NK-92 treated with Interleukin-12 subunit alpha and Interleukin-12 subunit beta, amount 100 ng/mL, for 24 hours (cell line): Measurements from ENCODE around the gene ID2.

Source experiments
- DNase-seq: peaks from one replicate; lab custom pipeline; 2025; lab: John Stamatoyannopoulos, UW

The ID2 gene

GRCh38 chr2:8648441-8649213 is 33.2 kb upstream of the ID2 start:
- DNase-seq, result no peak

DNA sequence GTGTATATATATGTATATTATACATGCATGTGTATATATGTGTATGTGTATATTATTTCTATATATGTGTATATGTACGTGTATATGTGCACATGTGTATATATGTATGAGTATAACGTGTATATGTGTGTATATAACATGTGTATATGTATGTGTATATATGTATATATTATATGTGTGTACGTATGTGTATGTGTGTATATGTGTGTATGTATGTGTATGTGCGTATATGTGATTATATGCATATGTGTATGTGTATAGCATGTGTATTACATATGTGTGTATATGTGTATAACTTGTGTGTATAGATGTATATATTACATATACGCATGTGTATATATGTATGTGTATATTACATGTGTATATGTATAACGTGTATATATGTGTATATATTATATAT is 32.1 kb upstream of the ID2 start:
- DNase-seq, result no peak

DNA sequence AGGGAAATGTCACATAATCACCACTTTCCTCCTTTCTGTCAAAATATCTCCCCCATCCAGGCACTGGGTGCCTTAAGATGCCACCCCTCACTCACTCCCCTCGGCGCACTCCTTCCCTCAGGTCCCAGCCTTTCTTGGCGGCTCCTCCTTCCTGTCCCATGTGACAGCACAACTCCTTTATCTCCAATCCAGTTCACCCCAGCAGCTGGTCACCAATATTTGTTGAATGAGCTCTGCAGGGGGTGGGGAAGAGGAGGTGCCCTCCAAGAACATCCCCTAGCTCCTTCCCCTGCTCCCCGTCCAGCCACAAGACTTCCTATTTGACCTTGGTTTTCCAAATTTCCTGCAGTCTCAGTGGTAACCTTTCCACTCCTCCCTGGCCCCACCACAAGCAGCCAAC is 31.6 kb upstream of the ID2 start:
- DNase-seq, result no peak

- DNase-seq, result no peak
Measured at GRCh38 chr2:8652774-8653426, 29.0 kb upstream of the ID2 start.

- DNase-seq, result no peak
Measured at GRCh38 chr2:8653485-8653884, 28.4 kb upstream of the ID2 start.

DNA sequence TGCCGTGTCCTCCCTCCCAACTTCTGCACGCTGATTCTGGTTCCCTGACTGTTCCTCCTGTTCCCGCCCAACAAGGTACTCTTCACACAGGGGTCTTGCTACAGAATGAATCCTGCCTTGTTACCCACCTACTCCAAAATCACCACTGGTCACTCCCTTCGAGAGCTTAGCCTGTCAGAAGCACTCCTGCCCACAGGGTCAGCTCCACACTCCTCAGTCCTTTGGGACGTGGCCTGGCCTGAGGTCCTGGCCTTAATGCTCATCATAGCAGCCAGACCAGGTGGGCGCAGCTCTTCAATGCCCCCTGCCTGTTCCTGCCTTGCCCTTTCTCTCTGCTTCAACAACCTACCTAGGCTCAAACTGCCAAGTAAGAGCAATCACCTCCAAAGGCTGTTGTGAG is 27.8 kb upstream of the ID2 start:
- no peak for DNase-seq

DNA sequence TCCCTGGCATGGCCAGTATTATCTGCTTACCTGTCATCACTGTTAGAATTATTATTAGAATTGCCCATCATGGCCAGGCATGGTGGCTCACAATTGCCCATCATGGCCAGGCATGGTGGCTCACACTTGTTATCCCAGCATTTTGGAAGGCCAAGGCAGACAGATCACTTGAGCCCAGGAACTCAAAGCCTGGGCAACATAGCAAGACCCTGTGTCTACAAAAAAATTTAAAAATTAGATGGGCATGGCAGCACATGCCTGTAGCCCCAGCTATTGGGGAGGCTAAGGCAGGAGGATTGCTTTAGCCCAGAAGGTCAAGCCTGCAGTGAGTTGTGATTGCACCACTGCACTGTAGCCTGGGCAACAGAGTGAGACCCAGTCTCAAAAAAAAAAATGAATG is 27.4 kb upstream of the ID2 start:
- no peak for DNase-seq

- no peak for DNase-seq
Measured at GRCh38 chr2:8656160-8656641, 25.7 kb upstream of the ID2 start.

- DNase-seq, result no peak
Measured at GRCh38 chr2:8656811-8657210, 25.0 kb upstream of the ID2 start.

DNA sequence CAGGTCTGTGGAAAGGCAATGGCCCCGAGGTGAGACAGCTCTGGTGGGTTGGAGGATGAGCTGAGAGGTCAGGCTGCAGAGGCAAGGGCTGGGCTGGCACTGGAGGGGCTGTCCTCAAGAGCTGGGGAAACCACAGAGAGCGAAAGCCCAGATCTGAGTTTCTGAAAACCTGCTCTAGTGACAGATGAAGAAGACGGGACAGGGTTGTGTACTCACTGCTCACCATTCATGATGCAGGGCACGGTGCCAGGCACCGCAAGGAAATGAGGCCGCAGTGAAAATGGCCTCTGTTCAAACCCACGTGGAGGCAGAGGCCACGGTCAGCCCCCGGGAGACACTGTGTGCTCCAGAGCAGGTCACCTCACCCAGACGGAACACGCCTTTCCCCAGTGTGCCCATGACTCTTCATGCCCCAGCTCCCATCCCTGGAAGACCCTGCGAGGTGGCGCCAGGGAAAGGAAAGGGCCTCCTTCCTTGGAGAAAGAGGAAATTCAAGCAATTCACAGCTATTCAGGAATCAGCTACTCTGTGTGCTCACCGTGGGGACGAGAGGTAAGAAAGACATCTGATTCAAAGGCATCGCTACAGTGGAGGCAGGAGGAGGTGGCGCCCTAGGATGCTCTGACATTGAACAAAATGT is 24.3 kb upstream of the ID2 start:
- DNase-seq, result no peak

GRCh38 chr2:8658064-8658862 is 23.6 kb upstream of the ID2 start:
- no peak for DNase-seq

DNA sequence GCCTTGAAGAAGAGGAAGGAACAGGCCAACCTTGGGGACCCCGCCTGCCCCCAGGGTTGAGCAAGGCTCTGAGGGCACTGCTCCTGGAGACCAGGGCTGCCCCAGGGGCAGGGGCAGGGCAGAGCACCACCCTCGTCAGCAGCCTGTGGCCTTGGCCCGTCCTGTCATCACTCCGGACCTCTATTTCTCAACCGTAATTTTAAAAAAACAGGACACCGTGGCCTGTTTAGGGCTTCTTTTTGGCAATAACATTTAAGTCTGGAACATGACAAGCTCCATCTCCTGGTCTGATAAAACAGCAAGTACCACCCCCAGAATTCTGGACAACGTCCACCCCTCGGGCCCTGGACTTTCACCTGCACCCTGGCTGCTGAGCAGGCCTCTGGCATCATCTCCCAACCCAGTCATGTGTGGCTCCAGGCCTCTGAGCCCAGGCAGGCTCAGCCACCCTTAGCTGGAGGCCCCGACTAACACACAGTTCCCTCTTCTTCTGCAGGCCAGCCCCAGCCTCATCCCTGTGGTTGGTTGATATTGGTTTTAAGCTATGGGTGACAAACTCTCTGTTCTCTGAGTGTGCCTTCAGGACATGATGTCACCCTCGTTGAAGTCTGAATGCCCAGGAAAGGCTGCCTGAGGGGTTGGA is 22.6 kb upstream of the ID2 start:
- no peak for DNase-seq

- no peak for DNase-seq
Measured at GRCh38 chr2:8659735-8660492, 21.9 kb upstream of the ID2 start.

DNA sequence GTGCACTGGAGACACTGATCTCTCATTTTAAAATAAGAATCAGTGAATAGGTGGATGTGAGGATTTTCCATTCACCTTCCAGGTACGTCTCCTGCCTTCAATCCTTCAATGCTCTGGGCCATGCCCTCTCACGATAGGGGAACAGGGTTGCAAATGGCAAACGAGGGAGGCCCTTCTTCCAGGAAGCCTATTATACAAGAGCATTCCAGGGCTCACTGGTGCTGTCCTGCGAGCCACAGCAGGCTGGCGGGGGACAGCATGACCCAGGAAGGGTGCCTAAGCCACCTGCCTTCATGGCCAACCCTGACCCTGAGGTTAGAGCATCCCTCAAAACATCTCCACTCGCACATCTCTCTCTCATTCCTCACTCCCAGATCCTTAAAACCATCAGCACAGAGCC is 20.6 kb upstream of the ID2 start:
- no peak for DNase-seq

- DNase-seq, result no peak
Measured at GRCh38 chr2:8661736-8662135, 20.1 kb upstream of the ID2 start.

DNA sequence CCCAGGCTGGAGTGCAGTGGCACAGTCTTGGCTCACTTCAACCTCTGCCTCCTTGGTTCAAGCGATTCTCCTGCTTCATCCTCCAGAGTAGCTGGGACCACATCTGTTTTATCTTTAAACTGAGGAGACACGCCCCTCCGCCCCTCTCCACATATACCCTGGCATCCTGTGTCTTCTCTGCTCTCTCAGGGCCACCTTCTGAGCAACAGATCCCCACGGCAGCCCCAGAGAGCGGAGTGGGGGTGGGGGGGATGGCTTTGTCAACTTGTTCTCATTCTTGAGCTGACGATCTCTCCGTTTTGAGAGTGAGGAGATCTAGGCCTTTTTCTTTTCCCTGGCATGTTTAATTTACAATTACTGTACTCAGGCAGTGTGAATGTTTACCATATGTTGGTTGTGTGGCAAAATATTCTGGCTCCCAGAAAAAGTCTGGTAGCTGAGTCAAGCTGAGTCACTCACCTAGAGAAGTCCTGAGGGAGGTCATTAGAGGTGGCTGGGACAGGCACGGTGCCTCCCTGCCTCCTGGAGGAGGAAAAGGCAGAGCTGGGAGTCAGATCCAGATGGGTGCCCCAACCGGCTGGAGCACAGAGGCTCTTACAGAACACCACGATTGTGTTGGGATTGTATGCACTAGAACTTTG is 19.5 kb upstream of the ID2 start:
- no peak for DNase-seq

DNA sequence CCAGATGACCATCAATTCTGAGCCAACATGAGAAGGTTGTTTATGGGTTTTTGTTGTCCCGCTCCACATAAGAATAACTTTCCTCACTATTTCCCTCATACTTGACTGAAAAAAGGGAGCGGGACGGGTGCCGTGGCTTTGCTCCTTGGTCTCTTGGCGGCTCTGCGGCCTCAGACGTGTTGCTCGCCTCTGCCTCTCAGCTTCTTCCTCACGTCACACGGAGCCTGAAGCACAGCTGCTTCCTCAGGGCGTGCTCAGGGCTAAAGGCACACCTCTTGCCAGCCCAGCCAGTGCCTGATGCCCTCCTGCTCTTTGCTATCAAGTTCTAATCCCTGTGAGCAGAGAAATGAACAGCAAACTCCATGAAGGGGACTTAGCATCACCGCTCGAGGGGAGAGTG is 17.9 kb upstream of the ID2 start:
- DNase-seq, result no peak

DNA sequence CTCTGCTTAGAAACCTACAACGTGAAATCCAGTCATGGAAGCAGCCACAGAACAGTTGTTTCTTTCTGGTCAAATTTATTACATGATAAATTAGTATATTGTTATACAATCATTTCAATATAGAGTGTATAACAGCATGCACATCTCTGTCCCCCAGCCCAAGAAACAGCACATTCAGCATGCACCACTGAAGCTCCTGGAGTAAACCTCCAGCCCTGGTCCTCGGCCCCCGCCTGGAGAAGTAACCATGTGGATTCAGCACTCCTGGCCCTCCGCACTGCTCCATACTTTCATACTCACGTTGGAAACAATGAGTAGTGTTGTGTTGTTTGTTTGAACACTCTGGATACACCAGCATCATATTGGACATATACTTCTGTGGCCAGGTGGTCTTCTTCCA is 15.3 kb upstream of the ID2 start:
- no peak for DNase-seq

DNA sequence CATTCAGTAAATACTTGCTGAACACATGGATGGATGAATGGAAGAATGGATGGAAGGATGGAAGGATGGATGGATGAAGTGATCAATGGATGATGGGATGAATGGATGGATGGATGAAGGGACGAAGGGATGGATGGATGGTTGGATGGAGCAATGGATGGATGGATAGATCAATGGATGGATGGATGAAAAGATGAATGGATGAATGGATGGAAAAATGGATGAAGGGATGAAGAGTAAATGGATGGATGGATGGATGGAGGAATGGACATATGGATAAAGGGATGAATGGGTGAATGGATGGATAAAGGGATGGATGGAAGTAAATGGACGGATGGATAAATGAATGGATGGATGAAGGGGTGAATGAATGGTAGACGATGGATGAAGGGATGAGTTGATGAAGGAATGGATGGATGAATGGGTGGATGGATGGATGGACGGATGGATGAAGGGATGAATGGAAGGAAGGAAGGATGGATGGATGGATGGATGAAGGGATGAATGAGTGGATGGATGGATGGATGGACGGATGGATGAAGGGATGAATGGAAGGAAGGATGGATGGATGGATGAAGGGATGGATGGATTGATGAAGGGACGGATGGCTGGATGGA is 13.9 kb upstream of the ID2 start:
- no peak for DNase-seq

GRCh38 chr2:8669157-8669817 is 12.6 kb upstream of the ID2 start:
- DNase-seq, result no peak
